H1 (cell line): ENCODE data around the gene RSAD1. TPM values are rescaled to one million over a fixed set of nuclear protein-coding genes. Genes with fewer than 3 reads are reported as not detected.

Experiments
- BRCA1 ChIP-seq: IDR thresholded peaks from 2 replicates; pipeline ENCODE4 v1.6.1; 2012; ENCODE audit warnings: low read depth, low read length, improper control_type of control experiment
- CBX8 ChIP-seq: fragments of 300-800, 300-1000 bp; sonication (generic); IDR thresholded peaks from 2 replicates; pipeline ENCODE4 v1.7.1; 2016; ENCODE audit warnings: low read depth, low read length, borderline replicate concordance
- CHD7 ChIP-seq: fragments of 300-600 bp; sonication (generic); IDR thresholded peaks from 2 replicates; pipeline ENCODE4 v1.7.1; 2012; ENCODE audit warnings: low read length, moderate library complexity, mild to moderate bottlenecking, inconsistent platforms; ENCODE audit not compliant: insufficient replicate concordance
- polyA plus RNA-seq, 7 experiments: library from polyadenylated mRNA; depleted of rRNA in 3 of 7; stranded (reverse) in 5 of 7; unstranded in 2 of 7; fragments of >200 nt in 5 of 7; fragments of 200-250 nt in 2 of 7; gene quantifications; 1 replicate in 5 of 7; 2 replicates in 1 of 7; 4 replicates in 1 of 7; pipeline versions ENCODE4 v1.2.1 to v1.2.3, GENCODE V29; 2011 to 2013; ENCODE audit warnings: missing spikeins in 2 of 7, mixed read lengths in 2 of 7
- total RNA-seq: library from RNA; stranded (reverse); fragmentation: NEBNext Ultra II Directional; extraction: Animal tissue kit (Norgen Biotek cat#: 25700); gene quantifications from 2 replicates; pipeline ENCODE4 v1.2.1, GENCODE V29; 2021
- TF ChIP-seq, protein P1 (sequence below): IDR thresholded peaks from 2 replicates; pipeline ENCODE4 v1.6.1; 2012; ENCODE audit warnings: inconsistent platforms

RSAD1 gene
- total and polyA plus RNA-seq, 2 of the 8 experiments (the other 6 are each of a cell fraction or from before 2014, with no cell fraction given): 17.9 to 33.5 TPM

DNA sequence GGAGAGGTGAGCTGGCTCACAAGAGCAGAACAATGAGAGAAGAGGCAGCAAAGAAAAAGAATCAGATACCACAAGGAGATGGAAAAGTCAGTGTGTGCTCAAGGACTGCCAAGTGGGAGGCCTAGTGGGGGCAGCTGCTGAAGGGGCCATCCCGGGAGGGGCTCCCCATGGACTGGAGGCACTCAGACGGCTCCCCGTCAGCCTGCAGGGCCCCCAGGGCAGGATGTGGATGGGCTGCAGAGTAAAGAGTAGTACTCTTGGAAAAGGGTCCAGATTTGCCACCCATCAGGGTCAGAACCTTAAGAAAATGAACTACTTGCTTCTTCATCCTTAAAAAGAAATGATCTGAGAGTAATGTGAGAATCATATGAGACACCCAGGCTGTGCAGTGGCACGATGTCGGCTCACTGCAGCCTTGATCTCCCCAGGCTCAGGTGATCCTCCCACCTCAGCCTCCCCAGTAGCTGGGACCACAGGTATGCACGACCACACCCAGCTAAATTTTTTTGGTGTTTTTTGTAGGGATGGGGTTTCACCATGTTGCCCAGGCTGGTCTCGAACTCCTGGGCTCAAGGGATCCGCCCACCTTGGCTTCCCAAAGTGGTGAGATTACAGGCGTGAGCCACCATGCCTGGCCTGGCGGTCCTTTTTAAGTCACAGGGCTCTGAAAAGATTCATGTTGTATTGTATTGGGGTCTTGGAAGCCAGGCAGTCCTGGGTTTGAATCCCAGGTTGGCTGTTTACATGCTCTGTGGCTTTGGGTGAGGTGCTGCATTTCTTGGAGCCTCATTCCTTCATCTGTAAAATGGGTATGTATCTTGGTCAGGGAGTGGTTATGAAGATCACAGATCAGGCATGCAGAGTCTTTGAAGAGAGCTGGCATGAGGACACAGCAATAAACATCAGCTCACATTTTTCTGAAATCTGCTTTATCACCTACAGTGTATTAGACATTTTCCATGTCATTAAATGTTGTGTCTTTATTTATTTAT lies 37.5 kb upstream of the RSAD1 start (continued):
- TF ChIP-seq CHD7: no peak
- no peak for TF ChIP-seq BRCA1
- TF ChIP-seq, protein P1, sequence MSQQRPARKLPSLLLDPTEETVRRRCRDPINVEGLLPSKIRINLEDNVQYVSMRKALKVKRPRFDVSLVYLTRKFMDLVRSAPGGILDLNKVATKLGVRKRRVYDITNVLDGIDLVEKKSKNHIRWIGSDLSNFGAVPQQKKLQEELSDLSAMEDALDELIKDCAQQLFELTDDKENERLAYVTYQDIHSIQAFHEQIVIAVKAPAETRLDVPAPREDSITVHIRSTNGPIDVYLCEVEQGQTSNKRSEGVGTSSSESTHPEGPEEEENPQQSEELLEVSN: no peak
- TF ChIP-seq CBX8: no peak
- TF ChIP-seq, all 59 proteins: peak for 0
